T-helper 9 cell (primary cell): ENCODE results near the gene HOXA4.

Experiments used
- DNase-seq: peaks from one replicate; pipeline ENCODE4 v3.0.0-alpha.2; 2020

HOXA4 gene

GRCh38 chr7:27169658-27170425, 39.3 kb upstream of the HOXA4 start:
- no peak for DNase-seq

DNA sequence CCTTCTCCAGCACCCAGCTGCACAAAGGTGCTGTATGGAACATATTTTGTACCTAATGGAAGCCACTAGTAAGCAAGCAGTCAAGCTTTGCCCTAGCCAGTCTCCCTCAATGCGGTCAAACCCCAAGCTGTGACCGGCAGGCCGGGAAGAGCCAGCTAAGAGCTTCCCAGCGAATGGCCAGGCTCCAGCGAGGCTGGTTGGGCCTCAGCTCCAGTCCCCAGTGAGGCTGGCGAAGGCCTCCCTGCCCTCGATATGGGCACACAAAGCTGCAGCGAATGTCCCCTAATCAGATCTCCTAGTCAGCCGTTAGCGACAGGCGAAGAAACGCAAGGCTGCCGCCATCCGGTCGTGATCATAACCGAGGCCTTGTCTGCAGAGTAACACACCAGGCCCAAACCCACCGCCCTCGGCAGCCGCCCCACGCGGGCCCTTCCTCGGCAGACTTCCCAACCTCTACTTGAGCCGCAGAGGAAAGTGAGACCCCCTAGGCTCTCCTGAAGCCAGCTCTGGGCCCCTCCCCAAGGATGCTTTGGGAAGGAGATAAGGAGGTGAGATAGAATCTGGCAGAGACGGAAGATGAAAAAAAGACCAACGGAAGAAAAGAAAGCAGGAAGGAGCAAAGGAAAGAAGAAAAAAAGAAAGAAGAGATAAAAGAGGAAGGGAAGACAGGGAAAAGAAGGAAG, 37.8 kb upstream of the HOXA4 start:
- DNase-seq = no peak

DNA sequence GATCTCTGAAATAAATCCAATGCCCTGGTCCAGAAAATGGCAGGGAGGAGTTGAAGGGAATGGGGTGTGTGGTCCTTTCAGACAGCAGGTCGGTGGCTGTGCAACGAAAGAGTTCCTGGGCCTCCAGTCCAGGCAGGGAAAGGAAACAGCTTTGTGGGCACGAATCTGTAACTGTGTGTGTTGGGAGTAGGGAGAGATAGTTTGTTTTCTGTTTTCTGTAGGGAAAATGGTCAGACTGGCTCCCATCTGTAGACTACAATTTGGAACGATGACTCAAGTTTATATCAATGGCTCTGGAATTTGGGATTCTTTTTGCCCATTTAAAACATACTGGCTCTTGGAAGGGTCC, 37.3 kb upstream of the HOXA4 start:
- no peak for DNase-seq

GRCh38 chr7:27166531-27167505, 36.3 kb upstream of the HOXA4 start:
- no peak for DNase-seq

GRCh38 chr7:27165996-27166530, 35.5 kb upstream of the HOXA4 start:
- no peak for DNase-seq

GRCh38 chr7:27165089-27165995, 34.8 kb upstream of the HOXA4 start, which contains the start of gene HOXA9:
Gene HOXA9, minus strand, starts transcription at chr7:27165537. Its CDS starts 80 bp downstream, at chr7:27165457.
- DNase-seq = no peak

DNA sequence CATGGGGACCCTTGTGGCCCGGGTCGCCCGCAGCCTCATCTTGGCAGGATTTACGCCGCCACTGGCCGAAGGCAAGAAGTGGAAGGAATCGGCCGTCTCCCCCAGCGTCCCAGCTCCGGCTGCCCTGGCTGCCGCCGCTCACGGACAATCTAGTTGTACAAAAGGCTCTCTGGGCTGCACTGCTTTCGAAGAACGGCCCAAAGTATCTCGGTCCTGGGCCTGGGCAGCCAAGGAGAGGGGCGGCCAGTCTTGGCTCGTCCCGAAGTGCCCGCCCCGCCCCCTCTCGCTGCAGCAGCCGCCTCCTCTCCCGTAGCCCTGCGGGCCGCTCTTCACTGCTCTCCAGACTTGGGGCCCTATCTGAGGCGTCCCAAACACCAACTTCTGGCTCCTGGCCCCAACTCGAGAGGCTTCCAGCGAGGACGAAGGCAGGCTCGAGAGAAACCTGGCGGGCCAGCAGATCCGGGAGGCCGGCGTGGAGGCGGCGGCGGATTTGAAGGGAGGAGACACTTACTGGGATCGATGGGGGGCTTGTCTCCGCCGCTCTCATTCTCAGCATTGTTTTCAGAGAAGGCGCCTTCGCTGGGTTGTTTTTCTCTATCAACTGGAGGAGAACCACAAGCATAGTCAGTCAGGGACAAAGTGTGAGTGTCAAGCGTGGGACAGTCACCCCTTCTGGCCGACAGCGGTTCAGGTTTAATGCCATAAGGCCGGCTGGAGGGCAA, 34.0 kb upstream of the HOXA4 start:
- no peak for DNase-seq

- no peak for DNase-seq
Observed at GRCh38 chr7:27164045-27164366, 33.4 kb upstream of the HOXA4 start.

GRCh38 chr7:27163288-27164044, 32.9 kb upstream of the HOXA4 start:
- no peak for DNase-seq

GRCh38 chr7:27162561-27163287, 32.2 kb upstream of the HOXA4 start:
- DNase-seq = no peak

DNA sequence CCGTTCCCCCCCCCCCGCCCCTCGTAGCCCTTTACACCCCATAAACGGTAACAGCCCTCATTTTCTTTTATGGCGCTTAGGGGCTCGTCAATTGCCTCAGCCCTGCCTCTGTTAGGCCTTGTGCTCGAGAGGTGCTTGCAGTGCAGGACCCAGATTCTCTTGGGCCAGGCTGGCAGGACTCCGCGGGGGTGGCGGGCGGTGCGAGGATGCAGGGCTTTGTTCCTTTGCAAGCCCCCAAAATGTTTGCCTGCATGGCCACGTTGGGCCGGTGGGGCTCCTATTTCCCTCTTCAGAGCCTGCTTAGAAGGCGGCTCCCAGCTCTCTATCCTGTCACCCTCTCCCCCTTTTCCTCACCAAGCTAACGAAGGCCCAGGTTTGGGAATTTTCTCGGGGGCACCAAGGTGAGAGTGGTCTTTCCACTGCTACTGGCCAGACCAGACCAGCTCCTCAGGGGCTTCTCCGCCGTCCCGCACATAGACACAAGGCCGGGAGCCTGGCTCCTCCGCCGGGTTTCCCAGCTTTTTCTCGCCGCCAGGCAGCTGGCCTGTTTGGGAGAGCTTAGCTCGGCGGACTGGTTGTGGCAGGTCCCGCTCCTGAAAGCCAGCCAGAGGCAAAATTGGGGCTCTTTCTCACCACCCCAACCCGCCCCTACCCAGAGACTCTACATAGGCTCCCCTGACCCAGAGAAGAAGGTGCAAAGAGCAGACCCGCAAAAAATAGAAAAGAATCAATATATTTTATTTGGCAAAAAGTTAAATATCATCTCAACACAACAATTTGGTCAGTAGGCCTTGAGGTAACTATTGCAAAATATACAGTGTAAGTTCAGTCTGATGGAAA, 31.4 kb upstream of the HOXA4 start:
- no peak for DNase-seq

DNA sequence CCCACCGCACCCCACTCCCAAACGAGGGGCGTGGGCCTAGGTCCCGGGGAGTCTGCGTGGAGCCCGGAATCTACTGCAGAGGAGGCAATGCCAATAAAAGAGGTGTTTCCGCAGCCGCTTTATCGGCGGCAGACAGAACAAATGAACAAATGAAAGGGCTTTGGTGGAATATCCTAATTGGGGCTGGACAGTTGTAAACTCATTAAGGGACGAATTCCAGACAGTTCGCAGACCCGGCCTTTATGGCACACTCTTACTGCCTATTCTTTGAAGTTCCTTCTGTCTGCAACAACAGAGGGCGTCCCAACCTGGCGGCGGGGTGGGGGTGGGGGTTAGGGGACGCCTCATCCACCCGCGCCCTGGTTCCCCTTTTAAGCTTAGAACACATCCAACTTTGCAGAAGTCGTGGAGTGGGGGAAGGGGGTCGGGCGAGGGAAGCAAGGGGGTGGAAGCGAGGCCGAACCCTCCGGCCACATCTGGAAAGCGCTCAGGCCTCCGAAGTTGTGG, 30.7 kb upstream of the HOXA4 start:
- no peak for DNase-seq

- DNase-seq = peak; percentile 88
Observed at GRCh38 chr7:27160546-27161213, 30.1 kb upstream of the HOXA4 start.

DNA sequence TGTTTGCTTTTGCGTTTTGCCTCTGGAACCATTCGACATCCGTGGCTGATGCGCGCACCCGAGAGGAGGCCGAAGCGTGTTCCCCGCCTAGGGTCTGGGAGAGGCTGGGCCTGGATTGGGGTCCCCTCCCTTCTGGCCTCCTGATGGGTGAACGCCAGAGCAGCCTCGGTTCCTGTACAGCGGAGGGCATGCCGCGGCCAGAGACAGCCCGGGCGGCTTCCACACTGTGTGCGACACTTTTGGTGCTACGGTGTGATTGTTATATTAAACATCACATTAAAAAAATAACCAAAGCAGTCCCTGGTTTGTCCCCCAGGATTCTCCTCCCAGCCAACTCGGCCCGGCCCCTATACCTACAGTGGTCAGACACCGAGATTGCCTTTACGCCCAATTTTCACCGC, 29.6 kb upstream of the HOXA4 start:
- DNase-seq = no peak

DNA sequence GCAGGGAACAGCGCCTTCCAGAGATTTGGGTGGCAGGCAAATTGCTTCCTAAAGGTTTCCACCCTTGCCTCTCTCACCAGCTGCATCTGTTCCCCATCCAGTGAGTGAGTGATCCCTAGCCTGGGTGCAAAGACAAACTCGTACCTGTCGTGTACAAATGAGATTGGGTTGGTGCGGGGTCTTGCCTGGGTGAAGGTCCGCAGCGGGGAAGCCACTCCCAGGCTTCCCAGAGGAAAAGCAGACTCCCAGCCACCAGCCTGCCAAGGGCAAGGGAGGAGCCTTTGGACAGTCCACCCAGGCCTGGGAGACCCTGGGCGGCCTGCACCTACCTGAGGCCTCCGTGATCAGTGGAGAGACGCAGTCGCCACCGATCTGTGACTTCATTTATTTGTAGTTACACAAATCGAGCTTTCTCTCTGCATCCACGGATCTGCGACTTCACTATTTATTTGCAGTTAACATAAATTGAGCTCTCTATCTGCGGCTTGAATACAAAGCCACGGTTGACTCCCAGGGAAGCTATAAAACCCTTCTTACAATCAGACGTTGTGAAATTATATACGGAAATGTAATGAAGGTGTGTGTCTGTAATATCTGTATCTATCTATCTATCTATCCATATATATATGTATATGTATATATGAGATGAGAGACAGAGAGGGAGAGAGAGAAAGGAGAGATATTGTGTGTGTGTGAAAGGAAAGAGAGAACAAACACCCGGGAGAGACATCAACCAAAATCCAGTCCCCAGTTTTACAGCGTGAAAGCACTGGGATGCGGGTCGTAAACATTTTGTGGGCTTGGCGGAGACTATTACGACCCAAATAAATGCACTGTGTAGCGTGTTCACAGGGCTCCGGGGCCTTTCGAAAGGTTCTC, 28.9 kb upstream of the HOXA4 start:
- no peak for DNase-seq

DNA sequence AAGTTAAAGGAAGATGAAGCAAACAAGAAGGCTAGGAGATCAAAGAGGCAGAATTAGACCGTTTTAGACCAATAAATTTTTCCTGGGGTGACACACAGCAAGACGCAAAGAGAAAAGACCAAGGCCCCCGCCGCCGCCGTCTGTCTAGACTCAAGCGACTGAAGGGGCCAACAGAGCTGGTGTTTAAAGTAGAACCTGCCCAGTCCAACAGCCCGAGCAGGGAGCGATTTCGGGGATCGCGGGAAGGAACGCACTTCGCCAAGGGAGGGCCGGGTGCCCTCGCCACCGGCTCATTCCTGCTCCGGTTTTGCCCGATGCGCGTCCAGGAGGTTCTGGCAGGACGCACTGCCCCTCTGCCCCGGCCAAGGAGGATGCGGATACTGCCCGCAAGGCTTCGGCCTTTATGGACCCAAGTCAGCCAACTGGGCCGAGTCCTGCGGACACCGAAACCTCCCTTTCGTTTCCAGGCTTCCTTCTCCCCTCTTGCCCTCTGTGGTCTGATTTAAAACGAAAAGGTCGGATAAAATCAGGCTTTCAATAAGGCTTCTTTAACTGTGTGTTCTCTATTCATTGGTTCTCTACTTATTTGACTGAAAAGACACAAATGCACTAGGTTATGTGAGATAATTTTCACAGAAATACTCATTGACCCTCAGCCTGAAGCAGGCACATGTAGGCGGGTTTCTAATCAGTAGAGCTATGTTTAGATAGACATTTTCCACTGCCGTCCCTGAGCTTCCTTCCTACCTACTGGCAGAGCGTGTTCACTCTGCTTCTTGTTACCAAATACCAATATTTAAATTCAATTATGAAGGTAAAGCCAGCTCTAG, 28.1 kb upstream of the HOXA4 start:
- DNase-seq = no peak
